PC-3 (cell line): ENCODE data around the gene IRS2.

Experiments
- EZH2 ChIP-seq: fragments of 300-600 bp; sonication (generic); IDR thresholded peaks from one replicate; pipeline ENCODE4 v1.6.1; 2017; ENCODE audit warnings: antibody characterized with exemption, mild to moderate bottlenecking, low read length; ENCODE audit not compliant: unreplicated experiment
- EZH2phosphoT487 ChIP-seq: fragments of 300-600 bp; sonication (generic); IDR thresholded peaks from 2 replicates; pipeline ENCODE4 v1.6.1; 2018; ENCODE audit warnings: mild to moderate bottlenecking, antibody characterized with exemption, low read length, borderline replicate concordance
- TF ChIP-seq, protein P1 (sequence below): fragments of 300-600 bp; sonication (generic); conservative IDR thresholded peaks from 2 replicates; pipeline ENCODE4 v1.5.1; 2017; ENCODE audit warnings: antibody characterized with exemption, low read depth, mild to moderate bottlenecking, low read length

DNA sequence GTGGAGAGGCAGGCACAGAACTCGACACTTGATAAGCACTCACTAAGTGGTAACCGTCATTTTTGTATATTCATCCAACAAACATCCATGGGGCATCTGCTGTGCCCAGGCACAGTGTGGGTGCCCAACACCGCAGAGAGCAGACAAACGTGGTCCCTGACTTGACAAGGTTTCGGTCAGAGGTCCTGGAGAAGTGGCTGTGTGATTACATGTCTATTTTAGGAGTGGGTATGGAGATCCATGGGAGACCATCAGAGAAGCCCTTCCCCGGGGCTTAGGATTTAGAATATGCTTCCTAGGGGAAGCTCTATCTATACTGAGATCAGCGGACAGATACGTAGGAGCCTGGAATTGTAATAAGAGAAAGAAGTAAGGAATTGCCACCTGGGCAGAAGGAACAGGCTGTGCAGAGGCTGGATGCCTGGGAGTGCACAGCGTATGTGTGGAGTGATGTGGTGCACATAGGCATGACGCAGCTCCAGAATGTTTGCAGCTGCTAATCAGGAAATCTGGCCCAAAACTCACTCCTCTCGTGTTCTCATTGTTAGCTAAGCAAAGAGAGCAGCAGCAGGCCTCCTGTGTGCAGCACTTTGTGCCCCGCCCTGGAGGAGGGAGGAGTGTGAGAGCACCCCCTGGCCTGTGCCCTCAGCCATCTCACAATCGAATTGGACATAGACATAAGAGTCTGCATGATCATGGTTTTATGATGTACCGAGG lies 23.0 kb upstream of the IRS2 start:
- TF ChIP-seq, protein P1, sequence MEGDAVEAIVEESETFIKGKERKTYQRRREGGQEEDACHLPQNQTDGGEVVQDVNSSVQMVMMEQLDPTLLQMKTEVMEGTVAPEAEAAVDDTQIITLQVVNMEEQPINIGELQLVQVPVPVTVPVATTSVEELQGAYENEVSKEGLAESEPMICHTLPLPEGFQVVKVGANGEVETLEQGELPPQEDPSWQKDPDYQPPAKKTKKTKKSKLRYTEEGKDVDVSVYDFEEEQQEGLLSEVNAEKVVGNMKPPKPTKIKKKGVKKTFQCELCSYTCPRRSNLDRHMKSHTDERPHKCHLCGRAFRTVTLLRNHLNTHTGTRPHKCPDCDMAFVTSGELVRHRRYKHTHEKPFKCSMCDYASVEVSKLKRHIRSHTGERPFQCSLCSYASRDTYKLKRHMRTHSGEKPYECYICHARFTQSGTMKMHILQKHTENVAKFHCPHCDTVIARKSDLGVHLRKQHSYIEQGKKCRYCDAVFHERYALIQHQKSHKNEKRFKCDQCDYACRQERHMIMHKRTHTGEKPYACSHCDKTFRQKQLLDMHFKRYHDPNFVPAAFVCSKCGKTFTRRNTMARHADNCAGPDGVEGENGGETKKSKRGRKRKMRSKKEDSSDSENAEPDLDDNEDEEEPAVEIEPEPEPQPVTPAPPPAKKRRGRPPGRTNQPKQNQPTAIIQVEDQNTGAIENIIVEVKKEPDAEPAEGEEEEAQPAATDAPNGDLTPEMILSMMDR: no peak
- TF ChIP-seq EZH2 (no peak), EZH2phosphoT487 (no peak)
